SJCRH30 (cell line): ENCODE measurements around the gene SHROOM1. TPM values are rescaled to one million over a fixed set of nuclear protein-coding genes. Genes with fewer than 3 reads are reported as not detected.

Experiments
- DNase-seq, 2 experiments: peaks; one replicate each; pipeline ENCODE4 v3.0.0-alpha.2; 2015 to 2020
- H3K27ac ChIP-seq: fragments of 250-450 bp; sonication (Bioruptor Pico); 2 replicates; pipeline ENCODE4 v1.5.1; 2020; ENCODE audit warnings: mild to moderate bottlenecking, moderate library complexity
- H3K27me3 ChIP-seq: fragments of 250-450 bp; sonication (Bioruptor Pico); 2 replicates; pipeline ENCODE4 v1.5.1; 2020; ENCODE audit warnings: mild to moderate bottlenecking, moderate library complexity
- H3K36me3 ChIP-seq: fragments of 250-450 bp; sonication (Bioruptor Pico); 2 replicates; pipeline ENCODE4 v1.5.1; 2020; ENCODE audit warnings: mild to moderate bottlenecking, moderate library complexity
- H3K4me1 ChIP-seq: fragments of 250-450 bp; sonication (Bioruptor Pico); 2 replicates; pipeline ENCODE4 v1.5.1; 2020; ENCODE audit warnings: mild to moderate bottlenecking, moderate library complexity
- H3K4me3 ChIP-seq: fragments of 250-450 bp; sonication (Bioruptor Pico); 2 replicates; pipeline ENCODE4 v1.5.1; 2020; ENCODE audit warnings: mild to moderate bottlenecking, moderate library complexity
- H3K9me3 ChIP-seq: fragments of 250-450 bp; sonication (Bioruptor Pico); replicated peaks from 2 replicates; pipeline ENCODE4 v1.5.1; 2020; ENCODE audit warnings: mild to moderate bottlenecking, moderate library complexity
- total RNA-seq: library from RNA; depleted of rRNA; stranded (reverse); fragments of >200 nt; shearing (Covaris generic); gene quantifications from 2 replicates; pipeline ENCODE4 v1.2.3, GENCODE V29; 2014; rRNA removed

The SHROOM1 gene
- total RNA-seq, 1 experiment from 2014 or later, result 1.6 TPM

GRCh38 chr5:132774896-132775295 is 55.6 kb downstream of the SHROOM1 start:
- Histone ChIP-seq H3K36me3 (no peaks in the 10 kb centered on the region), H3K27ac (no peak overlapping the region), H3K4me3 (no peak overlapping the region), H3K4me1 (peaks cover 11% of the 10 kb centered on the region; the same call in 1 of the 2 replicates), H3K9me3 (no peaks in the 10 kb centered on the region), H3K27me3 (peaks cover 10% of the 10 kb centered on the region; the same call in 1 of the 2 replicates)
- DNase-seq, result no peak

DNA sequence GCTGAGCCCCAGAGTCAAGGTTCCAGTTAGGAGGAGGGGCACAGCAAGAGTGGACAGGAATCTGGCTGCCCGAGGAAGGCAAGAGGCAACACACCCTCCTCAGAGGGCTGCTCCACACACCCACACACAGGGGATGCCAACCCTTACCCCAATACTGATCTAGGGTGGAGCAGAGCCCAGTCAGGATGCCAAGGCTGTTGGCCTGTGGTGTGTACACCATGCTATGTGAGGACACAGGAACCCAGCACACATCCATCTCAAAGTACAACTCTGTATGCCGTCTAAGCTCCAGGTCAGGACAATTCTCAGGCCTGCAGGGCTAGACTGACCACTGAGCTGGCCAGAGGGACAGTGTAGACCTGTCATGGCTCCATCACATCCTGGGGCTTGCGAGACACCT is 56.0 kb downstream of the SHROOM1 start:
- no peak for DNase-seq
- Histone ChIP-seq H3K9me3 (no peaks in the 10 kb centered on the region), H3K4me1 (peaks cover 11% of the 10 kb centered on the region; the same call in 1 of the 2 replicates), H3K27ac (no peak overlapping the region), H3K27me3 (peaks cover 10% of the 10 kb centered on the region; the same call in 1 of the 2 replicates), H3K4me3 (no peak overlapping the region), H3K36me3 (no peaks in the 10 kb centered on the region)

DNA sequence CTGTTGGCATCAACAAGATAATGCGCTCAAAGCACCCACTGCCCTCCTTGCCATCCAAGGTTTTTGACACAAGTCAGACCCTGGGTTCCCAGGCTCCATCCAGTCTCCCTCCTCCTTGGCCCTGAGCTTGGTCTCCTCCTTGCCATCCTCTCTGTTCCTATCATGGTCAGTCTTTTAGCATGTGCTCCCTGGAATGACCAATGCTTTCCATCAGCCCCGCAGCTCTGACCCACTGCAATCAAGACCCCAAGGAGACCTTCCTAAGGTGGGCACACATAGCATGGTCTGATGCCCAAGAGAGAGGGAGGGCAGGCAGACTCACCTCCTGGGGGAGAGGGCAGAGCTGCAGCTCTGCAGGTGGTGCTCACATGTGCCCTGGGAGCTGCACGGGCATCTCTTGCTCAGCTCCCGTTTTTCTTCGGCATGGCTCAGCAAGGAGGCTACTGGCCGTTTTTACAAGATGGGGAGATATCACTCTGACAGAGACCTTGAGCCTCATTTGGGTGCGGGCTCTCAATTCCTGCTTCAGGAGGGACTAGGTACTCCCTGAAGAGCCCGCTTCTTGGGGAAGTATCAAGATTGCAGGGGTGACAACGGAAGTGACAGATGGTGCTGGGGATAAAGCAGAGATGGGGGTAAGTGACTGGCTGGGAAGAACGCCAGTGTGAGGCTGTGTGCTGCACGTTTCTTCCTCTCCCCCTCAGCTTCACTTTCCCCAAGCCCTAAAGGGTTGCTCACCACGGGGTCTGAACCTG is 56.7 kb downstream of the SHROOM1 start:
- Histone ChIP-seq H3K27ac (no peak overlapping the region), H3K27me3 (peaks cover 8% of the 10 kb centered on the region; the same call in 1 of the 2 replicates), H3K4me1 (peaks cover 11% of the 10 kb centered on the region; the same call in 1 of the 2 replicates), H3K36me3 (no peaks in the 10 kb centered on the region), H3K4me3 (no peak overlapping the region), H3K9me3 (no peaks in the 10 kb centered on the region)
- DNase-seq, result no peak

DNA sequence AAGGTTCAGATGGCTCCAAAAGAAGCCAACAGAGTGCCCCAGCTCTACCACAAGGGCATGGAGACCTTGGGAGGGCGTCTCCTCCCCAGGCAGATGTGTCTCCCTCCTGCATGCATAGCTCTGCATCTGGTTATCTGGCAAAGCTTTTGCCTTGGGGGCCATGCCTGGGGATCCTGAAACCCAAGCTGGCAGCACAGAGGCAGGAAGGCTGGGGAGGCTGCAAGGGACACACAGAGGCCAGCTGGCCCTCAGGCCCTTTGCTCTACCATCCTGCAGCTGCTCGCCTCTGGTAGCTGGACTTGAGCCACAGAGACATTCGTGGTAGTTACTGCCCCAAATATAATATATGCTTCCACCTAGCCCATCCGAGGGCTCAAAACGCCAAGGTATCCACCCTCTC is 57.3 kb downstream of the SHROOM1 start:
- H3K27ac ChIP-seq, result no peak overlapping the region

DNA sequence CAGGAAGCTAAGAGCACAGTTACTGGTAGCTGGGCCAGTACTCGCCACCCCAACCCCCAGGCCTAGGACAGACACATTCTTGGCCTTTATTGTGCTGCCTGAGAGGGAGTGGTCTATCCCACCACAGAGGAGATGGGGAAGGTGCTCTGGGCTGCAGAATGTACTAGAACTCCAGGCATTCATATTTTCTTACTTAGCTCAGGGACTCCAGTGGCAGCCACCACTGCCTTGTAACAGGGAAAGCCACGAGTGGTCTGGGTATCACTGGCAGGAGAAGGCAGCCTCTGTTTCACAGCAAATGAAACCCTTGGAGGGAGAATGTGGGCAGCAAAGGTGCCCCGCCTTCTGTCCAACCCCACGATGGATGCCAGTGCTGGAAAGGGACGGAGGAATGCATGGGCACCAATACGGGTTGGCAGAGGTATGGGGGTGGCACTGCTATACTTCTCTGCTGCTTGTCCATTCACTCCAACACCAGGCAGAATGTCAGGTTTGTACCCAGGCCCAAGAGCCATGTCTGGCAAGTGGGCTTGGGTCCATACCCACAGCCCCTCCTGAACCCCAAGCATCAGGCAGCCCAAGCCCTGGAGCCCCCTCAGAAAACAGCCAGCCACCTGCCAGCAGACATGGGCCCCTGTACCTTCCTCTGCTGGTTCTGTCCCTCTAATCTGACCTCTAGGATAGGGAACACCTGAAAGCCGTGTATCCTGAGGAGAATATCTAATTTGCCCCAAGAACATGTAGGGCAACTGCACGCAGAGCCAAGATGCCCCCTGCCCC is 58.0 kb downstream of the SHROOM1 start:
- no peaks in the 10 kb centered on the region for H3K9me3 ChIP-seq
- no peak overlapping the region for H3K4me3 ChIP-seq
- H3K27me3 ChIP-seq, result no peaks in the 10 kb centered on the region
- peaks cover 12% of the 10 kb centered on the region; the same call in 1 of the 2 replicates for H3K4me1 ChIP-seq
- no peak for DNase-seq
- no peak overlapping the region for H3K27ac ChIP-seq
- no peaks in the 10 kb centered on the region for H3K36me3 ChIP-seq

More for the DNA sequence above, 57.3 kb downstream of the SHROOM1 start:
- peak; percentile 27 to 40 for DNase-seq
- H3K4me1 ChIP-seq, result peaks cover 11% of the 10 kb centered on the region; the same call in 1 of the 2 replicates
- no peak overlapping the region for H3K4me3 ChIP-seq
- H3K36me3 ChIP-seq, result no peaks in the 10 kb centered on the region
- peaks cover 4% of the 10 kb centered on the region; the same call in 1 of the 2 replicates for H3K27me3 ChIP-seq
- no peaks in the 10 kb centered on the region for H3K9me3 ChIP-seq

Other genes starting within 250 kb of the SHROOM1 start
- gene IL13, start 172.5 kb downstream of the SHROOM1 start, total RNA-seq, result not detected in 2 replicates
- gene IL4, start 156.7 kb downstream of the SHROOM1 start, total RNA-seq, result not detected in 2 replicates
- 7.7 and 8.3 TPM in 2 replicates for gene KIF3A, start 93.1 kb downstream of the SHROOM1 start, total RNA-seq
- gene CCNI2, start 83.2 kb downstream of the SHROOM1 start, total RNA-seq, result not detected in 2 replicates
- gene SEPTIN8, start 53.4 kb downstream of the SHROOM1 start, total RNA-seq, result 25.4 and 26.5 TPM in 2 replicates
- gene SOWAHA, start 17.3 kb downstream of the SHROOM1 start, total RNA-seq, result 0.02 and 0.08 TPM in 2 replicates
- 0.20 and 0.57 TPM in 2 replicates for gene GDF9, start 35.8 kb upstream of the SHROOM1 start, total RNA-seq
- 229 and 261 TPM in 2 replicates for gene UQCRQ, start 36.0 kb upstream of the SHROOM1 start, total RNA-seq
- gene LEAP2, start 43.0 kb upstream of the SHROOM1 start, total RNA-seq, result 1.2 and 1.6 TPM in 2 replicates
- 45.2 and 51.0 TPM in 2 replicates for gene AFF4, start 133.0 kb upstream of the SHROOM1 start, total RNA-seq
- 38.6 and 39.6 TPM in 2 replicates for gene ZCCHC10, start 195.9 kb upstream of the SHROOM1 start, total RNA-seq
- gene HSPA4, start 221.4 kb upstream of the SHROOM1 start, total RNA-seq, result 166 and 173 TPM in 2 replicates